Neuronal stem cell (in vitro differentiated cells): ENCODE results near the gene AP1G2.
A peak's percentile ranks its signal among the peaks of the same experiment; 100 is the strongest.
"Not testable (repeated sequence)": the region's sequence is repeated elsewhere in the genome, so short reads cannot be mapped to it uniquely, and the experiment has no call there.

Source experiments
- DNase-seq: peaks from one replicate; pipeline ENCODE4 v3.0.0-alpha.2; 2013; ENCODE audit warnings: low spot score
- H2AFZ ChIP-seq: one replicate; pipeline ENCODE4 v1.6.1; 2013; ENCODE audit warnings: mild to moderate bottlenecking, low read length, inconsistent platforms
- H2AK5ac ChIP-seq: 2 replicates; pipeline ENCODE4 v1.6.1; 2013; ENCODE audit warnings: low read depth, mild to moderate bottlenecking, inconsistent platforms, low read length, moderate library complexity, mixed read lengths
- H2BK120ac ChIP-seq: 2 replicates; pipeline ENCODE4 v1.6.1; 2013; ENCODE audit warnings: low read depth, mild to moderate bottlenecking, inconsistent platforms, low read length, moderate library complexity, mixed read lengths
- H2BK12ac ChIP-seq: one replicate; pipeline ENCODE4 v1.6.1; 2013; ENCODE audit warnings: low read length, inconsistent platforms
- H2BK15ac ChIP-seq: 2 replicates; pipeline ENCODE4 v1.6.1; 2013; ENCODE audit warnings: mild to moderate bottlenecking, low read length, inconsistent platforms, mixed read lengths
- H2BK5ac ChIP-seq: one replicate; pipeline ENCODE4 v1.6.1; 2013; ENCODE audit warnings: inconsistent platforms, mild to moderate bottlenecking, low read length, moderate library complexity
- H3K14ac ChIP-seq: one replicate; pipeline ENCODE4 v1.6.1; 2013; ENCODE audit warnings: low read length, inconsistent platforms
- H3K18ac ChIP-seq: 2 replicates; pipeline ENCODE4 v1.6.1; 2013; ENCODE audit warnings: low read length, inconsistent platforms
- H3K23ac ChIP-seq: 2 replicates; pipeline ENCODE4 v1.6.1; 2013; ENCODE audit warnings: low read depth, mild to moderate bottlenecking, mixed read lengths, low read length, inconsistent platforms; ENCODE audit not compliant: poor library complexity
- H3K27ac ChIP-seq: replicated peaks from 3 replicates; pipeline ENCODE4 v1.5.1; 2013; ENCODE audit warnings: low read length, inconsistent platforms
- H3K27me3 ChIP-seq, 3 experiments: 2 replicates each; pipeline ENCODE4 v1.6.1; 2013; ENCODE audit warnings: low read length in 3 of 3, mild to moderate bottlenecking in 2 of 3, inconsistent platforms in 1 of 3, low read depth in 1 of 3, mixed read lengths in 1 of 3, moderate library complexity in 1 of 3; ENCODE audit not compliant: control insufficient read depth in 3 of 3, insufficient read depth in 3 of 3
- H3K36me3 ChIP-seq, 2 donors: replicated peaks in 1 of 2; 2 replicates each; pipeline ENCODE4 v1.6.1; 2013; ENCODE audit warnings: low read length in 2 of 2; ENCODE audit not compliant: control insufficient read depth in 2 of 2, insufficient read depth in 2 of 2
- H3K4ac ChIP-seq: 2 replicates; pipeline ENCODE4 v1.6.1; 2013; ENCODE audit warnings: inconsistent platforms, mild to moderate bottlenecking, low read length, moderate library complexity
- H3K4me1 ChIP-seq, 2 donors: 1 replicate in 1 of 2; 2 replicates in 1 of 2; pipeline ENCODE4 v1.6.1; 2013; ENCODE audit warnings: low read length in 2 of 2, low read depth in 1 of 2; ENCODE audit not compliant: control insufficient read depth in 2 of 2, insufficient read depth in 1 of 2
- H3K4me2 ChIP-seq: one replicate; pipeline ENCODE4 v1.6.1; 2013; ENCODE audit warnings: mild to moderate bottlenecking, low read length, inconsistent platforms; ENCODE audit not compliant: insufficient read depth, poor library complexity, severe bottlenecking
- H3K4me3 ChIP-seq, 2 donors: 2 replicates each; pipeline ENCODE4 v1.5.1; 2013; ENCODE audit warnings: low read length in 2 of 2, mild to moderate bottlenecking in 2 of 2, inconsistent platforms in 1 of 2, moderate library complexity in 1 of 2
- H3K79me1 ChIP-seq: one replicate; pipeline ENCODE4 v1.6.1; 2013; ENCODE audit warnings: low read depth, mild to moderate bottlenecking, inconsistent platforms, low read length, moderate library complexity
- H3K9ac ChIP-seq: one replicate; pipeline ENCODE4 v1.6.1; 2013; ENCODE audit warnings: mild to moderate bottlenecking, low read depth, low read length, inconsistent platforms; ENCODE audit not compliant: poor library complexity
- H3K9me3 ChIP-seq, 2 donors: replicated peaks in 1 of 2; 2 replicates each; pipeline versions ENCODE3 to v1.6.1; 2013; ENCODE audit warnings: low read length in 2 of 2, mild to moderate bottlenecking in 2 of 2, inconsistent platforms in 1 of 2, low read depth in 1 of 2, mixed read lengths in 1 of 2, moderate library complexity in 1 of 2; ENCODE audit not compliant: control insufficient read depth in 2 of 2, insufficient read depth in 1 of 2
- H4K8ac ChIP-seq: one replicate; pipeline ENCODE4 v1.6.1; 2013; ENCODE audit warnings: low read depth, mild to moderate bottlenecking, inconsistent platforms, low read length, moderate library complexity
- H4K91ac ChIP-seq: one replicate; pipeline ENCODE4 v1.6.1; 2013; ENCODE audit warnings: low read length, low read depth, mild to moderate bottlenecking, inconsistent platforms; ENCODE audit not compliant: poor library complexity
- WGBS, 2 donors: extraction: QIAGEN DNeasy Blood & Tissue Kit; methylation state at CpG; one replicate each; pipeline ENCODE4 v1.1.7; 2013; ENCODE audit warnings: missing lambda C conversion rate in 2 of 2, mixed read lengths in 1 of 2; ENCODE audit not compliant: insufficient read length in 2 of 2, insufficient replicate concordance in 1 of 2; ENCODE audit errors: extremely low coverage in 2 of 2; 5-methylcytosine and 5-hydroxymethylcytosine counted together

Gene AP1G2

DNA sequence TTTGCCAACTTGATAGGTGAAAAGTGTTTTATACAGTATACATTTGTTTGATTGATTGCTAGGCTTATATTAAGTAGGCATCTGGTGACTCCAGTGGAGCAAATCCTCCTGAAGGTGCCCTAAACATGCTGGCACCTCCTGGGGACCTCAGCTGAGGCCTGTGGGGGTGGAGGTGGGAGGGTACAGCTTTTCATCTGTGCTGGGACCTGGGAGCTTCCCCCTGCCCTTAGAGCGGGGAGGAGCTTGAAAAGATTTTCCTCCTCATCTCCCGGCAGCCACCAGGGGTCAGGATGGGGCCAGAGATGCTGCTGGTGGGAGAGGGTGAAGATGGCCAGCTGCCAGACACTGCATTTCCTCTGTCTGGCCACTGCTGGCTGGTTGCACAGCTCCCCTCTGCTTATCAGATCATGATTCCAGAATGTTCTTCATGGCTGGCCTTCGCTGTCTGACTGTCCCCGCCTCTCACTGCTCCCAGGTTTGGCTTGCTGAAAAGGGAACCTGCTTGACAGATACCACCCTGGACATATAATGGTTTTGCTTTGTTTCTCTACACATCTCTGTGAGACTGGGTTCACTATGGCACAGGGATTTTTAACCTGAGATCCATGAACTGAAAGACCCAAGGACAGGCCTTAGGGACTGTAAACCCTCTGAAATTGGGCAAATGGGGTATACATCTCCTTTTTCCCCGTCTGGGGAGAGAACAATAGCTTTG is 21.4 kb upstream of the AP1G2 start:
- Histone ChIP-seq H3K23ac (no peak overlapping the region), H2BK12ac (no peak overlapping the region), H3K27me3 (no peaks in the 10 kb centered on the region), H2AK5ac (no peak overlapping the region), H2BK120ac (no peak overlapping the region), H3K9me3 (no peaks in the 10 kb centered on the region), H3K4me3 (no peak overlapping the region), H3K36me3 (no peaks in the 10 kb centered on the region), H2BK5ac (no peak overlapping the region), H3K18ac (no peak overlapping the region), H4K91ac (no peak overlapping the region), H2BK15ac (no peak overlapping the region), H3K4ac (no peak overlapping the region), H2AFZ (peak overlapping the region; percentile 83), H4K8ac (no peak overlapping the region), H3K27ac (no peak overlapping the region), H3K14ac (no peak overlapping the region), H3K4me2 (no peak overlapping the region), H3K79me1 (no peaks in the 10 kb centered on the region), H3K4me1 (peaks cover 0 to 3% of the 10 kb centered on the region in 2 donors), H3K9ac (no peak overlapping the region)
- peak; percentile 65 for DNase-seq
- WGBS, 2 donors: no CpG with 5 or more reads among the region's 5 CpGs

GRCh38 chr14:23584527-23585203 is 17.1 kb upstream of the AP1G2 start:
- H3K9me3 ChIP-seq, H3K4me3 ChIP-seq, H2BK5ac ChIP-seq, H2AFZ ChIP-seq, H2AK5ac ChIP-seq, H4K91ac ChIP-seq, H4K8ac ChIP-seq, H3K36me3 ChIP-seq, H3K4ac ChIP-seq, H3K4me1 ChIP-seq, H3K27ac ChIP-seq, H3K27me3 ChIP-seq, H2BK120ac ChIP-seq, H3K4me2 ChIP-seq, H3K79me1 ChIP-seq, H2BK15ac ChIP-seq, H3K23ac ChIP-seq, H3K18ac ChIP-seq, DNase-seq, H2BK12ac ChIP-seq, H3K9ac ChIP-seq, H3K14ac ChIP-seq: not testable (repeated sequence)
- WGBS, 2 donors: no CpG with 5 or more reads among the region's 26 CpGs

DNA sequence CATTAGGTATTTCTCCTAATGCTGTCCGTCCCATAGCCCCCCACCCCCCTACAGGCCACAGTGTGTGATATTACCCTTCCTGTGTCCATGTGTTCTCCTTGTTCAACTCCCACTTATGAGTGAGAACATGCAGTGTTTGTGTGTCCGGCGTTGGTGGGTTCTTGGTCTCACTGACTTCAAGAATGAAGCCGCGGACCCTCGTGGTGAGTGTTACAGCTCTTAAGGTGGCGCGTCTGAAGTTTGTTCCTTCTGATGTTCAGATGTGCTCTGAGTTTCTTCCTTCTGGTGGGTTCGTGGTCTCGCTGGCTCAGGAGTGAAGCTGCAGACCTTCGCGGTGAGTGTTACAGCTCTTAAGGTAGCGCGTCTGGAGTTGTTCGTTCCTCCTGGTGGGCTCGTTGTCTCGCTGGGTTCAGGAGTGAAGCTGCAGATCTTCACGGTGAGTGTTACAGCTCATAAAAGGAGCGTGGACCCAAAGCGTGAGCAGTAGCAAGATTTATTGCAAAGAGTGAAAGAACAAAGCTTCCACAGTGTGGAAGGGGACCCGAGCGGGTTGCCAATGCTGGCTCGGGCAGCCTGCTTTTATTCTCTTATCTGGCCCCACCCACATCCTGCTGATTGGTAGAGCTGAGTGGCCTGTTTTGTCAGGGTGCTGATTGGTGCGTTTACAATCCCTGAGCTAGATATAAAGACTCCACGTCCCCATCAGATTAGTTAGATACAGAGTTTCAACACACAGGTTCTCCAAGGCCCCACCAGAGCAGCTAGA is 16.4 kb upstream of the AP1G2 start:
- H2AFZ ChIP-seq, DNase-seq, H3K18ac ChIP-seq, H2AK5ac ChIP-seq, H2BK120ac ChIP-seq, H3K23ac ChIP-seq, H3K9ac ChIP-seq, H3K4ac ChIP-seq, H3K79me1 ChIP-seq, H3K4me2 ChIP-seq, H2BK15ac ChIP-seq, H2BK12ac ChIP-seq, H4K91ac ChIP-seq, H3K4me3 ChIP-seq, H4K8ac ChIP-seq, H3K27ac ChIP-seq, H2BK5ac ChIP-seq, H3K9me3 ChIP-seq, H3K36me3 ChIP-seq, H3K4me1 ChIP-seq: not testable (repeated sequence)
- peak overlapping the region; percentile 21 for H3K14ac ChIP-seq
- H3K27me3 ChIP-seq: peaks cover 0 to 15% (median 0%) of the 10 kb centered on the region in 3 experiments
- no CpG with 5 or more reads among the region's 25 CpGs for WGBS, 2 donors
